Measurements from ENCODE around the gene CDK3.

Gene CDK3

GRCh38 chr17:75991396-75991795 is 9.3 kb upstream of the CDK3 start:
- DNase-seq (ENCODE audit: low read depth), result no peak

GRCh38 chr17:75994802-75995370 is 5.8 kb upstream of the CDK3 start:
- no peak for DNase-seq (ENCODE audit: low read depth)

- no peak for DNase-seq (ENCODE audit: low read depth)
Measured at GRCh38 chr17:75995385-75995925, 5.2 kb upstream of the CDK3 start.

GRCh38 chr17:75996665-75997590 is 3.7 kb upstream of the CDK3 start:
- peak; percentile 39 for DNase-seq (ENCODE audit: low read depth)

GRCh38 chr17:75998327-75998795 is 2.3 kb upstream of the CDK3 start:
- DNase-seq (ENCODE audit: low read depth), result no peak

GRCh38 chr17:76000016-76000754 is 470 bp upstream of the CDK3 start:
- peak; percentile 11 for DNase-seq (ENCODE audit: low read depth)

- no peak for DNase-seq (ENCODE audit: low read depth)
Measured at GRCh38 chr17:76002100-76002499, 1.4 kb downstream of the CDK3 start.

- DNase-seq (ENCODE audit: low read depth), result no peak
Measured at GRCh38 chr17:76003915-76004314, 3.3 kb downstream of the CDK3 start.

GRCh38 chr17:76004750-76005262 is 4.2 kb downstream of the CDK3 start:
- no peak for DNase-seq (ENCODE audit: low read depth)

- DNase-seq (ENCODE audit: low read depth), result peak; percentile 43
Measured at GRCh38 chr17:76005263-76006149, 4.9 kb downstream of the CDK3 start.

- DNase-seq (ENCODE audit: low read depth), result no peak
Measured at GRCh38 chr17:76007131-76007849, 6.6 kb downstream of the CDK3 start.

- DNase-seq (ENCODE audit: low read depth), result no peak
Measured at GRCh38 chr17:76007850-76008165, 7.2 kb downstream of the CDK3 start.

GRCh38 chr17:76008208-76008607 is 7.6 kb downstream of the CDK3 start:
- no peak for DNase-seq (ENCODE audit: low read depth)

GRCh38 chr17:76008630-76009425 is 8.2 kb downstream of the CDK3 start:
- no peak for DNase-seq (ENCODE audit: low read depth)

GRCh38 chr17:76009447-76009846 is 8.8 kb downstream of the CDK3 start:
- DNase-seq (ENCODE audit: low read depth), result no peak

GRCh38 chr17:76009969-76010661 is 9.5 kb downstream of the CDK3 start:
- no peak for DNase-seq (ENCODE audit: low read depth)

GRCh38 chr17:76011951-76012350 is 11.3 kb downstream of the CDK3 start:
- no peak for DNase-seq (ENCODE audit: low read depth)

GRCh38 chr17:76013377-76013932 is 12.8 kb downstream of the CDK3 start:
- no peak for DNase-seq (ENCODE audit: low read depth)

Data from amniotic epithelial cell (primary cell).